HEK293T (cell line): ENCODE measurements around the gene HOXB5.

Experiments used
- CTCF ChIA-PET: fragments of 350-600 bp; formaldehyde crosslinking; extraction: SDS; loops from one replicate; lab custom pipeline; 2021; ENCODE audit warnings: antibody characterized with exemption, inconsistent platforms; lab: Yijun Ruan, JAX
- POLR2A ChIA-PET: fragments of 350-600 bp; formaldehyde crosslinking; extraction: SDS; loops from one replicate; lab custom pipeline; 2020; ENCODE audit warnings: antibody characterized with exemption, inconsistent platforms; lab: Yijun Ruan, JAX
- DNase-seq: peaks from one replicate; pipeline ENCODE4 v3.0.0; 2012; ENCODE audit warnings: mixed read lengths; ENCODE audit errors: extremely low spot score
- ARNT ChIP-seq: fragments of 450-650 bp; IDR thresholded peaks from 2 replicates; pipeline ENCODE4 v1.6.1; 2017; ENCODE audit warnings: mild to moderate bottlenecking
- BHLHE40 ChIP-seq: fragments of 450-650 bp; IDR thresholded peaks from 2 replicates; pipeline ENCODE4 v1.6.1; 2016; ENCODE audit warnings: mild to moderate bottlenecking, moderate library complexity, borderline replicate concordance
- CTBP1 ChIP-seq: fragments of 450-650 bp; IDR thresholded peaks from 2 replicates; pipeline ENCODE4 v1.6.1; 2016; ENCODE audit warnings: borderline replicate concordance
- ELF4 ChIP-seq: fragments of 450-650 bp; IDR thresholded peaks from 2 replicates; pipeline ENCODE4 v1.6.1; 2017; ENCODE audit warnings: antibody characterized with exemption
- FOXA1 ChIP-seq: fragments of 450-650 bp; IDR thresholded peaks from 2 replicates; pipeline ENCODE4 v1.6.1; 2016; ENCODE audit warnings: mild to moderate bottlenecking
- FOXK2 ChIP-seq: fragments of 450-650 bp; IDR thresholded peaks from 2 replicates; pipeline ENCODE4 v1.6.1; 2016; ENCODE audit warnings: mild to moderate bottlenecking
- FOXM1 ChIP-seq: fragments of 450-650 bp; IDR thresholded peaks from 2 replicates; pipeline ENCODE4 v1.6.1; 2017; ENCODE audit warnings: mild to moderate bottlenecking, borderline replicate concordance
- HDGF ChIP-seq: fragments of 450-650 bp; IDR thresholded peaks from 2 replicates; pipeline ENCODE4 v1.6.1; 2017; ENCODE audit warnings: antibody characterized with exemption, borderline replicate concordance
- L3MBTL2 ChIP-seq: fragments of 450-650 bp; conservative IDR thresholded peaks from 2 replicates; pipeline ENCODE4 v1.6.1; 2016; ENCODE audit warnings: mild to moderate bottlenecking
- LEF1 ChIP-seq: fragments of 450-650 bp; IDR thresholded peaks from 2 replicates; pipeline ENCODE4 v1.6.1; 2017; ENCODE audit warnings: mild to moderate bottlenecking, borderline replicate concordance
- NFRKB ChIP-seq: fragments of 450-650 bp; IDR thresholded peaks from 2 replicates; pipeline ENCODE4 v1.6.1; 2016; ENCODE audit warnings: mild to moderate bottlenecking, moderate library complexity
- PKNOX1 ChIP-seq: fragments of 450-650 bp; IDR thresholded peaks from 2 replicates; pipeline ENCODE4 v1.6.1; 2016
- SP1 ChIP-seq: fragments of 450-650 bp; IDR thresholded peaks from 2 replicates; pipeline ENCODE4 v1.6.1; 2017
- SUZ12 ChIP-seq: fragments of 450-650 bp; IDR thresholded peaks from 2 replicates; pipeline ENCODE4 v1.6.1; 2016; ENCODE audit warnings: mild to moderate bottlenecking
- TARDBP ChIP-seq: fragments of 450-650 bp; IDR thresholded peaks from 2 replicates; pipeline ENCODE4 v1.6.1; 2016
- ZNF384 ChIP-seq: fragments of 450-650 bp; IDR thresholded peaks from 2 replicates; pipeline ENCODE4 v1.6.1; 2016

The HOXB5 gene

GRCh38 chr17:48586355-48587258 lies 7.0 kb downstream of the HOXB5 start:
- ChIA-PET POLR2A (interaction anchor here (0.7 to 5.9 kb wide), 11 partner anchors 13 to 250 kb away, joined by 3 to 25 read pairs (median 5); partner anchors contain the start of gene HOXB7), CTCF (interaction anchor here (0.6 to 2.2 kb wide), 8 partner anchors 14 to 251 kb away, joined by 3 to 9 read pairs (median 6); no protein-coding TSS in a partner anchor)
- no peak for TF ChIP-seq L3MBTL2
- no peak for TF ChIP-seq TARDBP
- TF ChIP-seq NFRKB = no peak
- TF ChIP-seq SP1 = no peak
- no peak for TF ChIP-seq ELF4
- TF ChIP-seq CTBP1 = no peak
- TF ChIP-seq BHLHE40 = no peak
- no peak for TF ChIP-seq FOXM1
- TF ChIP-seq LEF1 = no peak
- no peak for TF ChIP-seq ARNT
- no peak for TF ChIP-seq FOXA1
- no peak for DNase-seq

DNA sequence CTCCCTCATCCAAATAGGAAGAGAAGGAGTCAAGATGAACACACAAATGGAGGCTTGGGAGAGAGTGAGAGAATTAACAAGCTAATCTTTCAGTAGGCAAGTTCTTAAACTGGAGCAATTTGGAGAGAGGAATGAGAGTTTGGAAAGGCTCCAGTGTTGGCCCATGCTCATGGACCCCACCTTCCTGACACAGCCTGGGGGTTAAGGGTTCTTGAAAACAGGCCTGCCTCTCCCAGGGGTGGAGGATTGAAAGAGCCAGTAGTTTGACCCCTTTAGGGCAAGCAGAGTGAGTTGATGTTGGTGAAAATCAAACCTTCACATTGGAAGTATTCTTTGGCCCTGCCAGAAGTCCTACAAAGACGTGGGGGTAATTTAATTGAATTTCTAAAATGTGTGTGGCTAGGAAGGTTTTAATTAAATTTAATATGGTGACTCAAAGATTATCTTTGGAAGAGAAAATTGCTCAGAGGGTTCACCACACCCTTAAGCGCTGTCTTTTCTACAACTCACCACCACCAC lies 9.3 kb downstream of the HOXB5 start:
- POLR2A ChIA-PET = interaction anchor here (0.9 kb wide), 1 partner anchor 37 kb away, joined by 3 read pairs; no protein-coding TSS in a partner anchor
- DNase-seq = no peak
- no peak for TF ChIP-seq BHLHE40
- no peak for TF ChIP-seq CTBP1
- no peak for TF ChIP-seq TARDBP
- TF ChIP-seq NFRKB = no peak
- no peak for TF ChIP-seq SUZ12
- no peak for TF ChIP-seq FOXA1
- no peak for TF ChIP-seq LEF1
- no peak for TF ChIP-seq ARNT
- no peak for TF ChIP-seq ELF4
- TF ChIP-seq L3MBTL2 = no peak
- no peak for TF ChIP-seq ZNF384
- TF ChIP-seq FOXM1 = no peak
- no peak for TF ChIP-seq HDGF
- no peak for TF ChIP-seq PKNOX1
- no peak for TF ChIP-seq SP1
- no peak for TF ChIP-seq FOXK2
- CTCF ChIA-PET = interaction anchor here (0.6 to 0.8 kb wide), 2 partner anchors 83 to 167 kb away, joined by 3 read pairs; no protein-coding TSS in a partner anchor

- ChIA-PET CTCF (interaction anchor here (0.6 to 0.8 kb wide), 3 partner anchors 82 to 337 kb away, joined by 3 to 5 read pairs (median 3); no protein-coding TSS in a partner anchor), POLR2A (interaction anchor here (0.9 kb wide), 1 partner anchor 37 kb away, joined by 3 read pairs; no protein-coding TSS in a partner anchor)
- TF ChIP-seq ZNF384 = no peak
- TF ChIP-seq TARDBP = no peak
- no peak for TF ChIP-seq ARNT
- TF ChIP-seq FOXM1 = no peak
- TF ChIP-seq FOXK2 = no peak
- TF ChIP-seq CTBP1 = no peak
- no peak for TF ChIP-seq SUZ12
- TF ChIP-seq LEF1 = no peak
- no peak for TF ChIP-seq PKNOX1
- no peak for TF ChIP-seq SP1
- no peak for TF ChIP-seq L3MBTL2
- no peak for TF ChIP-seq BHLHE40
- TF ChIP-seq ELF4 = no peak
- no peak for TF ChIP-seq NFRKB
- no peak for TF ChIP-seq FOXA1
- TF ChIP-seq HDGF = no peak
- DNase-seq = no peak
These were observed 9.8 kb downstream of the HOXB5 start for GRCh38 chr17:48583708-48584222.

DNA sequence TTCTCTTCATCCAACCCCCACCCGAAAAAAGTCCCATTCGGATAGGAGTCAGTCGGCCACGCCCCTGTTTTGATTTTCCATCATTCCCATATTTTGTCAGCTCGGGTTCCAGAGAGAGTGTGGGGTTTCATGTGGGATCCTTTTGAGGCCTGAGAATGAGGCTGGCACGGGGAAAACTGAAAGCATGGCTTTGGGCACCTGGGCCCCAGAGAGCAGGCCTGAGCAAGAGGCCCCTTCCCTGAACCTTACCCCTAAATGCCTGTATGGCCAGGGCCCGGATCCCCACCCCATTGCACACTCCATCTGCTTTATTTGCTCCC lies 10.9 kb downstream of the HOXB5 start:
- no peak for DNase-seq
- TF ChIP-seq FOXA1 (no peak), ZNF384 (no peak), LEF1 (no peak), HDGF (no peak), NFRKB (no peak), SP1 (no peak), ARNT (no peak), BHLHE40 (no peak), L3MBTL2 (no peak), FOXM1 (no peak), ELF4 (no peak), SUZ12 (no peak), PKNOX1 (no peak), FOXK2 (no peak), CTBP1 (no peak), TARDBP (no peak)
- ChIA-PET POLR2A (interaction anchor here (1.0 to 1.3 kb wide), 2 partner anchors 30 to 36 kb away, joined by 3 to 5 read pairs; no protein-coding TSS in a partner anchor), CTCF (interaction anchor here (1.0 to 1.1 kb wide), 3 partner anchors 91 to 248 kb away, joined by 3 to 4 read pairs (median 3); no protein-coding TSS in a partner anchor)
